NOMO-1 treated with dmso at 0.1 percent for 144 hours (cell line): ENCODE results near the gene GPRIN3.

ENCODE experiments used
- DNase-seq: peaks from one replicate; lab custom pipeline; 2025; ENCODE audit not compliant: unreplicated experiment; lab: John Stamatoyannopoulos, UW

Gene GPRIN3

GRCh38 chr4:89307446-89308160 is at the start of gene GPRIN3:
TSS of gene GPRIN3 (minus strand) at chr4:89307800. CDS start at chr4:89250110, 57,690 bp downstream.
- no peak for DNase-seq

GRCh38 chr4:89357340-89357739 is 49.7 kb upstream of the GPRIN3 start:
- DNase-seq = no peak

GRCh38 chr4:89356086-89356485 is 48.5 kb upstream of the GPRIN3 start:
- DNase-seq = no peak

GRCh38 chr4:89353514-89353913 is 45.9 kb upstream of the GPRIN3 start:
- no peak for DNase-seq

GRCh38 chr4:89352541-89352940 is 44.9 kb upstream of the GPRIN3 start:
- DNase-seq = no peak

GRCh38 chr4:89351201-89351600 is 43.6 kb upstream of the GPRIN3 start:
- DNase-seq = no peak

- no peak for DNase-seq
Observed at GRCh38 chr4:89347363-89348025, 39.9 kb upstream of the GPRIN3 start.

- no peak for DNase-seq
Observed at GRCh38 chr4:89344571-89344970, 37.0 kb upstream of the GPRIN3 start.

- DNase-seq = no peak
Observed at GRCh38 chr4:89338206-89338605, 30.6 kb upstream of the GPRIN3 start.

GRCh38 chr4:89337681-89338080 is 30.1 kb upstream of the GPRIN3 start:
- DNase-seq = no peak

GRCh38 chr4:89336818-89337420 is 29.3 kb upstream of the GPRIN3 start:
- no peak for DNase-seq

- no peak for DNase-seq
Observed at GRCh38 chr4:89334830-89335229, 27.2 kb upstream of the GPRIN3 start.

GRCh38 chr4:89334311-89334710 is 26.7 kb upstream of the GPRIN3 start:
- peak; percentile 31 for DNase-seq

GRCh38 chr4:89331686-89332544 is 24.3 kb upstream of the GPRIN3 start:
- DNase-seq = peak; percentile 61

- no peak for DNase-seq
Observed at GRCh38 chr4:89331197-89331596, 23.6 kb upstream of the GPRIN3 start.

GRCh38 chr4:89329280-89329679 is 21.7 kb upstream of the GPRIN3 start:
- no peak for DNase-seq

GRCh38 chr4:89324671-89325070 is 17.1 kb upstream of the GPRIN3 start:
- DNase-seq = peak; percentile 82

- no peak for DNase-seq
Observed at GRCh38 chr4:89322671-89323070, 15.1 kb upstream of the GPRIN3 start.

GRCh38 chr4:89319756-89320155 is 12.2 kb upstream of the GPRIN3 start:
- no peak for DNase-seq

GRCh38 chr4:89316931-89317366 is 9.3 kb upstream of the GPRIN3 start:
- DNase-seq = peak; percentile 73

- DNase-seq = no peak
Observed at GRCh38 chr4:89316211-89316610, 8.6 kb upstream of the GPRIN3 start.
